Stromal cell of bone marrow (primary cell): ENCODE measurements around the gene NUDT22.

Experiments used
- DNase-seq: peaks from one replicate; pipeline ENCODE4 v3.0.0-alpha.2; 2012; ENCODE audit warnings: low read depth

The NUDT22 gene

GRCh38 chr11:64225608-64226506, at the start of gene NUDT22, which contains the start of gene TRPT1:
Gene NUDT22 (plus strand): TSS chr11:64226274. CDS start chr11:64226653, 379 bp downstream.
Gene TRPT1 (minus strand): TSS chr11:64226186. CDS start chr11:64225860, 326 bp downstream.
- peak; percentile 67 for DNase-seq

GRCh38 chr11:64176751-64177150, 49.3 kb upstream of the NUDT22 start:
- no peak for DNase-seq

GRCh38 chr11:64178203-64178602, 47.9 kb upstream of the NUDT22 start:
- DNase-seq: no peak

- DNase-seq: no peak
Observed at GRCh38 chr11:64178951-64179639, 47.0 kb upstream of the NUDT22 start.

GRCh38 chr11:64180891-64181290, 45.2 kb upstream of the NUDT22 start:
- no peak for DNase-seq

- peak; percentile 90 for DNase-seq
Observed at GRCh38 chr11:64181506-64182411, 44.3 kb upstream of the NUDT22 start.

- DNase-seq: no peak
Observed at GRCh38 chr11:64183890-64184289, 42.2 kb upstream of the NUDT22 start.

GRCh38 chr11:64185175-64185692, 40.8 kb upstream of the NUDT22 start:
- DNase-seq: peak; percentile 78

- peak; percentile 100 for DNase-seq
Observed at GRCh38 chr11:64185693-64186491, 40.2 kb upstream of the NUDT22 start, which contains the start of gene STIP1. Gene STIP1 (plus strand): TSS chr11:64186171. CDS start chr11:64186262, 91 bp downstream.

GRCh38 chr11:64186492-64187165, 39.4 kb upstream of the NUDT22 start:
- no peak for DNase-seq

GRCh38 chr11:64192434-64192833, 33.6 kb upstream of the NUDT22 start:
- DNase-seq: no peak

GRCh38 chr11:64196626-64197025, 29.4 kb upstream of the NUDT22 start:
- no peak for DNase-seq

GRCh38 chr11:64198511-64198910, 27.6 kb upstream of the NUDT22 start:
- DNase-seq: no peak

GRCh38 chr11:64201543-64201942, 24.5 kb upstream of the NUDT22 start:
- DNase-seq: no peak

- DNase-seq: no peak
Observed at GRCh38 chr11:64202992-64203391, 23.1 kb upstream of the NUDT22 start.

GRCh38 chr11:64203421-64204079, 22.5 kb upstream of the NUDT22 start:
- no peak for DNase-seq

- no peak for DNase-seq
Observed at GRCh38 chr11:64204080-64204440, 22.0 kb upstream of the NUDT22 start.

- DNase-seq: peak; percentile 91
Observed at GRCh38 chr11:64204464-64204989, 21.5 kb upstream of the NUDT22 start.

- DNase-seq: no peak
Observed at GRCh38 chr11:64206457-64207255, 19.4 kb upstream of the NUDT22 start, which contains the start of gene FERMT3. Gene FERMT3 (plus strand): TSS chr11:64206721. CDS start chr11:64207365, 644 bp downstream.
